HCT116 (cell line): Measurements from ENCODE around the gene CDH13.

ENCODE experiments used
- CEBPB ChIP-seq: IDR thresholded peaks from 2 replicates; pipeline ENCODE4 v1.6.1; 2012; ENCODE audit warnings: low read depth
- POLR2AphosphoS5 ChIP-seq: IDR thresholded peaks from 2 replicates; pipeline ENCODE4 v1.6.1; 2011; ENCODE audit warnings: mild to moderate bottlenecking, low read depth, low read length, moderate library complexity
- SIN3A ChIP-seq: IDR thresholded peaks from 2 replicates; pipeline ENCODE4 v1.6.1; 2012; ENCODE audit warnings: low read depth
- TF ChIP-seq, protein P1 (sequence below), 3 experiments: fragments of 200-600 bp in 1 of 3; sonication (generic) in 1 of 3; IDR thresholded peaks in 2 of 3; conservative IDR thresholded peaks in 1 of 3; 2 replicates each; pipeline ENCODE4 v1.5.1; 2012 to 2017; ENCODE audit warnings: low read depth in 2 of 3, low read length in 2 of 3, antibody characterized with exemption in 1 of 3, borderline replicate concordance in 1 of 3, control low read depth in 1 of 3, mild to moderate bottlenecking in 1 of 3, mixed read lengths in 1 of 3, mixed run types in 1 of 3, moderate library complexity in 1 of 3; ENCODE audit not compliant: insufficient read depth in 1 of 3

DNA sequence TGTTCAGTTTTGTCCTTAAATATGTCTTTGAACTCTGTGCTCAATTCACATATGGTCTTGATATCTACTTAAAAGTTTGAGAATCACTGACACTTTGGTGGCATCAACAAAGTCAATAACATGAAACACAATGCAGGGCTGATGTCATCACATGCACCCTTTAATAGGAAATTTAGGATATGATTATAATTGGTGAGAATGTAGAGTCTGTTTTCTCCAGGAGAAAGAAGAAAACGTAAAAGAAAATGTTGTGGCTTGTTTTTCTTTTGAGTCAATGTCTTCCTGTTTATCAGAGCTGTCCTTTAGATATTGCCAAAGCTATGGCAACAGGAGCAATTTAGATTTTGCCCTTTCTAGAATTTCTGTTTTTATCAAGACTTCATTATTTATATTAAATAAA, 396.9 kb downstream of the CDH13 start:
- TF ChIP-seq POLR2AphosphoS5 = no peak
- TF ChIP-seq, protein P1, sequence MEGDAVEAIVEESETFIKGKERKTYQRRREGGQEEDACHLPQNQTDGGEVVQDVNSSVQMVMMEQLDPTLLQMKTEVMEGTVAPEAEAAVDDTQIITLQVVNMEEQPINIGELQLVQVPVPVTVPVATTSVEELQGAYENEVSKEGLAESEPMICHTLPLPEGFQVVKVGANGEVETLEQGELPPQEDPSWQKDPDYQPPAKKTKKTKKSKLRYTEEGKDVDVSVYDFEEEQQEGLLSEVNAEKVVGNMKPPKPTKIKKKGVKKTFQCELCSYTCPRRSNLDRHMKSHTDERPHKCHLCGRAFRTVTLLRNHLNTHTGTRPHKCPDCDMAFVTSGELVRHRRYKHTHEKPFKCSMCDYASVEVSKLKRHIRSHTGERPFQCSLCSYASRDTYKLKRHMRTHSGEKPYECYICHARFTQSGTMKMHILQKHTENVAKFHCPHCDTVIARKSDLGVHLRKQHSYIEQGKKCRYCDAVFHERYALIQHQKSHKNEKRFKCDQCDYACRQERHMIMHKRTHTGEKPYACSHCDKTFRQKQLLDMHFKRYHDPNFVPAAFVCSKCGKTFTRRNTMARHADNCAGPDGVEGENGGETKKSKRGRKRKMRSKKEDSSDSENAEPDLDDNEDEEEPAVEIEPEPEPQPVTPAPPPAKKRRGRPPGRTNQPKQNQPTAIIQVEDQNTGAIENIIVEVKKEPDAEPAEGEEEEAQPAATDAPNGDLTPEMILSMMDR (IDR thresholded peaks at IDR 0.05 in 2 of 3, conservative IDR thresholded peaks at IDR 0.05 in 1 of 3; ENCODE audit: borderline replicate concordance in 1 of 3, insufficient read depth in 1 of 3, low read depth in 2 of 3, low read length in 2 of 3) = no peak
- TF ChIP-seq SIN3A = no peak
- TF ChIP-seq CEBPB = no peak
